Transverse colon (tissue), 4 donors: Measurements from ENCODE around the gene YDJC. TPM values are rescaled to one million over a fixed set of nuclear protein-coding genes. Genes with fewer than 3 reads are reported as not detected.
"Not testable (repeated sequence)": the region's sequence is repeated elsewhere in the genome, so short reads cannot be mapped to it uniquely, and the experiment has no call there.

Experiments used
- DNase-seq: peaks from one replicate; pipeline ENCODE4 v3.0.0-alpha.2; 2019
- H3K27ac ChIP-seq, 4 donors: fragments of 200-600 bp; sonication (generic); 2 replicates each; pipeline ENCODE4 v1.5.1; 2016 to 2018; ENCODE audit warnings: inconsistent platforms in 4 of 4
- H3K27me3 ChIP-seq: fragments of 200-600 bp; sonication (generic); 2 replicates; pipeline ENCODE4 v1.5.1; 2017; ENCODE audit warnings: inconsistent platforms
- H3K36me3 ChIP-seq, 4 donors: fragments of 200-600 bp; sonication (generic); 2 replicates each; pipeline ENCODE4 v1.5.1; 2017 to 2019; ENCODE audit warnings: inconsistent platforms in 4 of 4
- H3K4me1 ChIP-seq, 4 donors: fragments of 200-600 bp; sonication (generic); 2 replicates each; pipeline ENCODE4 v1.5.1; 2017 to 2020; ENCODE audit warnings: inconsistent platforms in 4 of 4
- H3K4me3 ChIP-seq, 4 donors: fragments of 200-600 bp; sonication (generic); 1 replicate in 1 of 4; 2 replicates in 3 of 4; pipeline versions ENCODE4 v1.5.1 to v1.6.1; 2017 to 2019; ENCODE audit warnings: inconsistent platforms in 4 of 4
- H3K9me3 ChIP-seq, 2 donors: fragments of 200-600 bp; sonication (generic); 2 replicates each; pipeline ENCODE4 v1.5.1; 2017 to 2019; ENCODE audit warnings: inconsistent platforms in 2 of 2
- CTCF ChIP-seq, 5 experiments: fragments of 200-600 bp in 3 of 5; fragments of 450-650 bp in 2 of 5; sonication (generic) in 3 of 5; IDR thresholded peaks; 1 replicate in 2 of 5; 2 replicates in 3 of 5; pipeline ENCODE4 v1.5.1; 2016 to 2017; ENCODE audit warnings: antibody characterized with exemption in 5 of 5, inconsistent platforms in 3 of 5, mild to moderate bottlenecking in 2 of 5, moderate library complexity in 1 of 5
- EP300 ChIP-seq: sonication (generic); formaldehyde crosslinking; IDR thresholded peaks from one replicate; pipeline ENCODE4 v1.6.1; 2017; ENCODE audit warnings: antibody characterized with exemption, low read depth
- POLR2A ChIP-seq: fragments of 450-650 bp; IDR thresholded peaks from one replicate; pipeline ENCODE4 v1.6.1; 2016; ENCODE audit warnings: antibody characterized with exemption, mild to moderate bottlenecking, moderate library complexity
- POLR2AphosphoS5 ChIP-seq, 3 donors: sonication (generic); formaldehyde crosslinking; IDR thresholded peaks; one replicate each; pipeline ENCODE4 v1.6.1; 2016; ENCODE audit warnings: antibody characterized with exemption in 3 of 3
- WGBS, 2 donors: methylation state at CpG; one replicate each; pipeline ENCODE4 v1.1.5; 2018; ENCODE audit warnings: low coverage in 1 of 2; 5-methylcytosine and 5-hydroxymethylcytosine counted together
- in situ Hi-C, 4 donors: fragments of 200-750 bp; cut with MboI; loops; one replicate each; pipeline versions ENCODE4 v1.15.0 to v1.15.1; 2017; ENCODE audit warnings: low sequenced_read_pairs in 3 of 4, low pct_ligation_motif_present in 1 of 4, low pct_unique_long_range_greater_than_20kb in 1 of 4
- intact Hi-C: fragments of 100-400 bp; cut with DNase I; formaldehyde crosslinking; loops from one replicate; pipeline ENCODE4 v1.15.1; 2023; ENCODE audit warnings: low total_unique reads
- total RNA-seq, 4 donors: library from RNA; depleted of rRNA; stranded (reverse); fragments of >200 nt; gene quantifications; one replicate each; pipeline ENCODE4 v1.1.0, GENCODE V29; 2016

YDJC gene
- total RNA-seq, 4 donors from 2014 or later: 43.3 to 112 (median 69.5) TPM

GRCh38 chr22:21641417-21641788 is 11.6 kb upstream of the YDJC start:
- no peaks in the 10 kb centered on the region for H3K27me3 ChIP-seq
- intact Hi-C loops: no loop called here
- 0 to 3% methylated on average over 1 to 6 of the region's 9 CpGs for whole genome bisulfite sequencing, 2 donors
- H3K4me1 ChIP-seq: peaks cover 4 to 22% (median 21%) of the 10 kb centered on the region in 4 donors
- H3K27ac ChIP-seq: peak overlapping the region; percentile 77 to 80 (median 80)
- peak overlapping the region; percentile 16 to 81 (median 56) for H3K4me3 ChIP-seq
- H3K36me3 ChIP-seq: no peaks in the 10 kb centered on the region
- peak; percentile 54 for DNase-seq
- TF ChIP-seq CTCF (IDR thresholded peaks at IDR 0.05) (peak in 4 of 5 experiments; percentile 31 to 49 (median 41)), POLR2A (no peak)
- in situ Hi-C loops: no loop called here
- no peaks in the 10 kb centered on the region for H3K9me3 ChIP-seq

GRCh38 chr22:21640810-21641209 is 11.0 kb upstream of the YDJC start:
- 79% methylated on average over 5 of the region's 5 CpGs for WGBS, 2 donors
- no peak for TF ChIP-seq POLR2AphosphoS5 (IDR thresholded peaks at IDR 0.05)
- no peak for TF ChIP-seq EP300
- TF ChIP-seq POLR2A: no peak
- no peak for TF ChIP-seq CTCF (IDR thresholded peaks at IDR 0.05)
- in situ Hi-C loops: no loop called here

GRCh38 chr22:21639359-21639758 is 9.5 kb upstream of the YDJC start:
- Histone ChIP-seq H3K36me3 (no peaks in the 10 kb centered on the region), H3K4me3 (no peak overlapping the region), H3K27me3 (no peaks in the 10 kb centered on the region), H3K9me3 (no peaks in the 10 kb centered on the region), H3K27ac (no peak overlapping the region), H3K4me1 (peaks cover 4 to 21% (median 20%) of the 10 kb centered on the region in 4 donors)
- intact Hi-C loops: no loop called here
- in situ Hi-C loops: no loop called here
- no peak for DNase-seq
- TF ChIP-seq POLR2A (no peak), POLR2AphosphoS5 (IDR thresholded peaks at IDR 0.05) (no peak), CTCF (IDR thresholded peaks at IDR 0.05) (no peak), EP300 (no peak)
- WGBS, 2 donors: 85 to 100% methylated on average over 2 to 4 of the region's 4 CpGs

More at GRCh38 chr22:21640810-21641209, 11.0 kb upstream of the YDJC start:
- Histone ChIP-seq H3K4me3 (no peak overlapping the region), H3K27ac (no peak overlapping the region), H3K27me3 (no peaks in the 10 kb centered on the region), H3K9me3 (no peaks in the 10 kb centered on the region), H3K4me1 (peaks cover 4 to 21% (median 20%) of the 10 kb centered on the region in 4 donors), H3K36me3 (no peaks in the 10 kb centered on the region)
- DNase-seq: no peak
- intact Hi-C loops: no loop called here

GRCh38 chr22:21637450-21637849 is 7.6 kb upstream of the YDJC start:
- intact Hi-C loops, H3K27me3 ChIP-seq, H3K27ac ChIP-seq, H3K4me3 ChIP-seq, H3K9me3 ChIP-seq, in situ Hi-C loops, DNase-seq, H3K36me3 ChIP-seq: not testable (repeated sequence)
- H3K4me1 ChIP-seq: peaks cover 0 to 10% (median 9%) of the 10 kb centered on the region in 4 donors
- 84 to 100% methylated on average over 1 to 2 of the region's 2 CpGs for WGBS, 2 donors

- in situ Hi-C loops: no loop called here
- no peaks in the 10 kb centered on the region for H3K27me3 ChIP-seq
- no peak overlapping the region for H3K4me3 ChIP-seq
- H3K4me1 ChIP-seq: peaks cover 0 to 8% (median 7%) of the 10 kb centered on the region in 4 donors
- H3K27ac ChIP-seq: no peak overlapping the region
- H3K9me3 ChIP-seq: no peaks in the 10 kb centered on the region
- no peak for DNase-seq
- TF ChIP-seq POLR2A: no peak
- TF ChIP-seq EP300: no peak
- TF ChIP-seq POLR2AphosphoS5 (IDR thresholded peaks at IDR 0.05): no peak
- TF ChIP-seq CTCF (IDR thresholded peaks at IDR 0.05): no peak
- intact Hi-C loops: no loop called here
- WGBS, 2 donors: 94% methylated on average over 16 of the region's 17 CpGs; no CpG with 5 or more reads in 1 of the 2 donors
- H3K36me3 ChIP-seq: no peaks in the 10 kb centered on the region
Observed at GRCh38 chr22:21636629-21637218, 6.9 kb upstream of the YDJC start.
